Stimulated activated CD4-positive, alpha-beta T cell treated with anti-CD3 and anti-CD28 coated beads, Interleukin-2, amount 100 ng/mL, for 24 hours (primary cell): ENCODE measurements around the gene NFE2L1.
A peak's percentile ranks its signal among the peaks of the same experiment; 100 is the strongest.
"Not testable (repeated sequence)": the region's sequence is repeated elsewhere in the genome, so short reads cannot be mapped to it uniquely, and the experiment has no call there.

Experiments
- DNase-seq, 2 donors: peaks; one replicate each; pipeline ENCODE4 v3.0.0-alpha.2; 2020

NFE2L1 gene

GRCh38 chr17:48072811-48073210 lies 24.7 kb downstream of the NFE2L1 start:
- DNase-seq, result not testable (repeated sequence)

- not testable (repeated sequence) for DNase-seq
Measured at GRCh38 chr17:48073566-48074094, 25.5 kb downstream of the NFE2L1 start.

- peak; percentile 76 to 83 for DNase-seq
Measured at GRCh38 chr17:48074322-48075081, 26.3 kb downstream of the NFE2L1 start.

- not testable (repeated sequence) for DNase-seq
Measured at GRCh38 chr17:48077152-48077551, 29.0 kb downstream of the NFE2L1 start.

GRCh38 chr17:48081858-48082257 lies 33.7 kb downstream of the NFE2L1 start:
- no peak for DNase-seq

GRCh38 chr17:48084932-48085331 lies 36.8 kb downstream of the NFE2L1 start:
- no peak for DNase-seq

- no peak for DNase-seq
Measured at GRCh38 chr17:48093341-48094045, 45.3 kb downstream of the NFE2L1 start.

GRCh38 chr17:48095611-48096010 lies 47.5 kb downstream of the NFE2L1 start:
- DNase-seq, result no peak

GRCh38 chr17:48100160-48100559 lies 52.0 kb downstream of the NFE2L1 start:
- no peak for DNase-seq

- no peak for DNase-seq
Measured at GRCh38 chr17:48100591-48101011, 52.4 kb downstream of the NFE2L1 start.

GRCh38 chr17:48101012-48101720 lies 53.0 kb downstream of the NFE2L1 start, which contains the start of gene CBX1:
Gene CBX1 (minus strand): TSS chr17:48101478. CDS start chr17:48077004, 24,474 bp downstream.
- peak; percentile 93 to 96 for DNase-seq

- no peak for DNase-seq
Measured at GRCh38 chr17:48102043-48102750, 54.0 kb downstream of the NFE2L1 start.

- peak in 1 of 2 donors; percentile 23 for DNase-seq
Measured at GRCh38 chr17:48102798-48103715, 54.9 kb downstream of the NFE2L1 start.

GRCh38 chr17:48104440-48104839 lies 56.3 kb downstream of the NFE2L1 start:
- DNase-seq, result no peak

- no peak for DNase-seq
Measured at GRCh38 chr17:48106802-48107136, 58.6 kb downstream of the NFE2L1 start.

GRCh38 chr17:48107137-48108055 lies 59.2 kb downstream of the NFE2L1 start, which contains the start of gene SNX11:
Gene SNX11 (plus strand): TSS chr17:48107766. CDS start chr17:48112044, 4,278 bp downstream.
- DNase-seq, result peak; percentile 94 to 95

- DNase-seq, result no peak
Measured at GRCh38 chr17:48110761-48111160, 62.6 kb downstream of the NFE2L1 start.
